ENCODE data around the gene MIER2.

MIER2 gene

GRCh38 chr19:370641-371330 is 26.2 kb upstream of the MIER2 start:
- no peak overlapping the region for H3K4me3 ChIP-seq (ENCODE audit: control insufficient read depth, low read depth, low read length)
- no peak for TF ChIP-seq CTCF (conservative IDR thresholded peaks at IDR 0.05; ENCODE audit: control insufficient read depth, insufficient read depth, low read depth, low read length)

GRCh38 chr19:369876-370275 is 25.3 kb upstream of the MIER2 start:
- no peak for DNase-seq (ENCODE audit: low read depth)
- H3K4me3 ChIP-seq (ENCODE audit: control insufficient read depth, low read depth, low read length) = no peak overlapping the region
- no peak for TF ChIP-seq CTCF (conservative IDR thresholded peaks at IDR 0.05; ENCODE audit: control insufficient read depth, insufficient read depth, low read depth, low read length)

More at GRCh38 chr19:370641-371330, 26.2 kb upstream of the MIER2 start:
- no peak for DNase-seq (ENCODE audit: low read depth)

DNA sequence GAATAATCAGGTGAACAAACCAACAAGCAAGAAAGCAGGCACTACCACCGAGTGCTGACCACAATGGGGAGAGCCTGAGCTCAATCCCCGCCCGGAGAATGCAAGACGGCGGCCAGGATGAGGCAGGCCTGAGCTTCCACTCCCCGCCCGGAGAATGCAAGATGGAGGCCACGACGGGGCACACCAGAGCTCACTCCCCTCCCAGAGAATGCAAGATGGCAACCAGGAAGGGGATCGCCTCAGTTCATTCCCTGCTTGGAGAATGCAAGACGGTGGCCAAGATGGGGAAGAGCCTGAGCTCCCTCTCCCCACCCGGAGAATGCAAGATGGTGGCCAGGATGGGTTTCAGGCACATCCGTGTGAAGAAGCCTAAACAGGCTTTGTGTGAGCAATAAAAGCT is 24.7 kb upstream of the MIER2 start:
- no peak for DNase-seq (ENCODE audit: low read depth)
- H3K4me3 ChIP-seq (ENCODE audit: control insufficient read depth, low read depth, low read length) = no peak overlapping the region
- no peak for TF ChIP-seq CTCF (conservative IDR thresholded peaks at IDR 0.05; ENCODE audit: control insufficient read depth, insufficient read depth, low read depth, low read length)

GRCh38 chr19:368630-369024 is 24.0 kb upstream of the MIER2 start:
- DNase-seq (ENCODE audit: low read depth) = no peak
- H3K4me3 ChIP-seq (ENCODE audit: control insufficient read depth, low read depth, low read length) = no peak overlapping the region
- TF ChIP-seq CTCF (conservative IDR thresholded peaks at IDR 0.05; ENCODE audit: control insufficient read depth, insufficient read depth, low read depth, low read length) = no peak

GRCh38 chr19:367963-368629 is 23.5 kb upstream of the MIER2 start:
- no peak for DNase-seq (ENCODE audit: low read depth)
- no peak for TF ChIP-seq CTCF (conservative IDR thresholded peaks at IDR 0.05; ENCODE audit: control insufficient read depth, insufficient read depth, low read depth, low read length)

DNA sequence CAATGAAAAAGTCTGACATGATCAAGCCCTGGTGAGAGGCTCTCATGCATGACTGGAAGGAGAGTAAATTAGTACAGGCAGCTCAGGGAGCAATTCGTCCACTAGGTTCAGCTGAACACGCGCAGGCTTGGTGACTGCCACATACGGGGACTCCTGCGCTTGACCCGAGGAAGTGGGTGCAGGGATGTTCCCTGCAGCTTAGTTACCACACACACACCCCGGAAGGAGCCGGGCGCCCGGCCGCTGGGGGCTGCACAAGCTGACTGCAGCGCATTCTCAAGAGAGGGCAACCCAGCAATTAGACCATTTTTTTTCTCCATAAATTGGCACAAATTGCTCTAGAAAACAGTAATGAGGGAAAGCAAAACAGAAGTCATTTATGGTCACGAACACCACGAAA is 23.0 kb upstream of the MIER2 start:
- no peak for TF ChIP-seq CTCF (conservative IDR thresholded peaks at IDR 0.05; ENCODE audit: control insufficient read depth, insufficient read depth, low read depth, low read length)
- no peak overlapping the region for H3K4me3 ChIP-seq (ENCODE audit: control insufficient read depth, low read depth, low read length)
- DNase-seq (ENCODE audit: low read depth) = no peak

More at GRCh38 chr19:367963-368629, 23.5 kb upstream of the MIER2 start:
- no peak overlapping the region for H3K4me3 ChIP-seq (ENCODE audit: control insufficient read depth, low read depth, low read length)

Data from fibroblast of mammary gland (primary cell).